ENCODE data around the gene FNDC7.
"Not testable (repeated sequence)": the region's sequence is repeated elsewhere in the genome, so short reads cannot be mapped to it uniquely, and the experiment has no call there.

The FNDC7 gene

GRCh38 chr1:108745980-108746381 lies 33.3 kb downstream of the FNDC7 start:
- no peak for DNase-seq

- DNase-seq, result peak; percentile 100
Observed at GRCh38 chr1:108746382-108747170, 33.9 kb downstream of the FNDC7 start, which contains the start of gene STXBP3. STXBP3 (plus strand) TSS chr1:108746674; CDS start chr1:108746738, 64 bp downstream.

- peak; percentile 21 to 25 for DNase-seq
Observed at GRCh38 chr1:108747171-108747850, 34.6 kb downstream of the FNDC7 start.

GRCh38 chr1:108747898-108748297 lies 35.2 kb downstream of the FNDC7 start:
- no peak for DNase-seq

- DNase-seq, result no peak
Observed at GRCh38 chr1:108749081-108749480, 36.4 kb downstream of the FNDC7 start.

- DNase-seq, result no peak
Observed at GRCh38 chr1:108750476-108751181, 37.9 kb downstream of the FNDC7 start.

- DNase-seq, result no peak
Observed at GRCh38 chr1:108753363-108753762, 40.7 kb downstream of the FNDC7 start.

GRCh38 chr1:108758796-108759195 lies 46.1 kb downstream of the FNDC7 start:
- no peak for DNase-seq

- no peak for DNase-seq
Observed at GRCh38 chr1:108767115-108767514, 54.4 kb downstream of the FNDC7 start.

- no peak for DNase-seq
Observed at GRCh38 chr1:108767708-108768107, 55.0 kb downstream of the FNDC7 start.

GRCh38 chr1:108777839-108778238 lies 65.1 kb downstream of the FNDC7 start:
- no peak for DNase-seq

- DNase-seq, result no peak
Observed at GRCh38 chr1:108779455-108779854, 66.7 kb downstream of the FNDC7 start.

- DNase-seq, result no peak
Observed at GRCh38 chr1:108780937-108781574, 68.3 kb downstream of the FNDC7 start.

- not testable (repeated sequence) for DNase-seq
Observed at GRCh38 chr1:108781575-108781944, 68.9 kb downstream of the FNDC7 start.

- DNase-seq, result no peak
Observed at GRCh38 chr1:108785264-108785663, 72.6 kb downstream of the FNDC7 start.

GRCh38 chr1:108785880-108786279 lies 73.2 kb downstream of the FNDC7 start:
- DNase-seq, result no peak

GRCh38 chr1:108791790-108792189 lies 79.1 kb downstream of the FNDC7 start:
- no peak for DNase-seq
